ENCODE data around the gene GPR32.
"Not testable (repeated sequence)": the region's sequence is repeated elsewhere in the genome, so short reads cannot be mapped to it uniquely, and the experiment has no call there.

Gene GPR32

DNA sequence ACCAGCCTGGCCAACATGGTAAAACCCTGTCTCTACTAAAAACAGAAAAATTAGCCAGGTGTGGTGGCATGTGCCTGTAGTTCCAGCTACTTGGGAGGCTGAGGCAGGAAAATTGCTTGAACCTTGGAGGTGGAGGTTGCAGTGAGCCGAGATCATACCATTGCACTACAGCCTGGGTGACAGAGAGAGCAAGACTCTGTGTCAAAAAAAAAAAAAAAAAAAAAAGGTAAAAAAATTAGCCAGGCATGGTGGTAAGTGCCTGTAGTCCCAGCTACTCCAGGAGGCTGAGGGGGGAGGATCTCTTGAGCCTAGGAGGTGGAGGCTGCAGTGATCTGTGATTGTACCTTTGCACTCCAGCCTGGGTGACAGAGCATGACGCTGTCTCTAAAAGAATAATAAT is at the start of gene GPR32:
TSS of gene GPR32 (plus strand) at position 301 of the 400 bp plus-strand sequence. CDS start 137 bp downstream, outside the sequence.
- DNase-seq: not testable (repeated sequence)

GRCh38 chr19:50720921-50721381 is 49.3 kb upstream of the GPR32 start:
- no peak for DNase-seq

- no peak for DNase-seq
Observed at GRCh38 chr19:50721441-50722137, 48.7 kb upstream of the GPR32 start.

GRCh38 chr19:50722201-50723013 is 47.9 kb upstream of the GPR32 start:
- no peak for DNase-seq

DNA sequence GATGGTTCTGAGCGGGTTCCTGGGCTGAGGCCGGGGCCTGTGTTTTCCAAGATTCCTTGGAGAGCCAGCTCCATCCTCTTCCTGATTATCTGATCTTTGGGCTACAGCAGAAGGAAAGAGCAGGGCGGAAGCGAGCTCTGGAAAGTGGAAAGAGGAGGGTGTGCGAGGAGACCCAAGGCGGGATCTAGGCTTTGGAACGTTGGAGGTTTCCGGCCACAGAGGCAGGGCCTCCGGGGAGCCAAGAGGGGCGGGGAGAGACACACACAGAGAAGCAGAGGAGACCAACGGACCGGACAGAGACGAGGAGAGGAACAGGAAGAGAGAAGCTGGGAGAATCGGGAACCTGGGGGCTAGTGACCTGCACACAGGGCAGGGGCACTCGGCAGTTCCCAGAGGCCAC is 47.2 kb upstream of the GPR32 start, which contains the start of gene CLEC11A:
TSS of gene CLEC11A (plus strand) at position 296 of the 400 bp plus-strand sequence. CDS start 162 bp downstream, outside the sequence.
- no peak for DNase-seq

DNA sequence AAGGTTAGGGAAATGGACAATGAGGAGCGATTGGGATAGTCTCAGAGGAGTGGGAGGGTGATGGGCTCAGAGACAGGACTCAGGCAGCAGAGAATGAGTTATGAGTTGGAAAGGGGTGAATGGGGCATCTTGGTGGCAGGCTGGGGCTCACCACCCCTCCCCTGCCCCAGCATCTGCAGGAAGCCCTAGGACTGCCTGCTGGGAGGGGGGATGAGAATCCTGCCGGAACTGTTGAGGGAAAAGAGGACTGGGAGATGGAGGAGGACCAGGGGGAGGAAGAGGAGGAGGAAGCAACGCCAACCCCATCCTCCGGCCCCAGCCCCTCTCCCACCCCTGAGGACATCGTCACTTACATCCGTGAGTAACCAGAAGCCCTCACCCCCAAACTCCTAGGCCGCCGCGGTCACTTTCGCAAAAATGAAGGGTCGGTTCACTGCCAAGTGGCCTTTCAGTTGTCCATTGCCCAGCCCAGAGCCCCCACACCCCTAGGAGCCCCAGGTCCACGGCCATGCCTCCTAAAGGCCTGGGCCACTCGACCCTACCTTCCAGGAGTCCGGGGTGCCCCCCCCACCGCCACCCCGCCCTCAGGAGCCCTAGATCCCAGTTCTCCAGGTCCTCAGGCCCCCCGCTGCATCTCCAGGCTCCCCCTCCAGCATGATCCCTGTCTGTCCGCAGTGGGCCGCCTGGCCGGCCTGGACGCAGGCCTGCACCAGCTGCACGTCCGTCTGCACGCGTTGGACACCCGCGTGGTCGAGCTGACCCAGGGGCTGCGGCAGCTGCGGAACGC is 46.3 kb upstream of the GPR32 start:
- no peak for DNase-seq

GRCh38 chr19:50724522-50725217 is 45.6 kb upstream of the GPR32 start:
- DNase-seq: peak; percentile 97

DNA sequence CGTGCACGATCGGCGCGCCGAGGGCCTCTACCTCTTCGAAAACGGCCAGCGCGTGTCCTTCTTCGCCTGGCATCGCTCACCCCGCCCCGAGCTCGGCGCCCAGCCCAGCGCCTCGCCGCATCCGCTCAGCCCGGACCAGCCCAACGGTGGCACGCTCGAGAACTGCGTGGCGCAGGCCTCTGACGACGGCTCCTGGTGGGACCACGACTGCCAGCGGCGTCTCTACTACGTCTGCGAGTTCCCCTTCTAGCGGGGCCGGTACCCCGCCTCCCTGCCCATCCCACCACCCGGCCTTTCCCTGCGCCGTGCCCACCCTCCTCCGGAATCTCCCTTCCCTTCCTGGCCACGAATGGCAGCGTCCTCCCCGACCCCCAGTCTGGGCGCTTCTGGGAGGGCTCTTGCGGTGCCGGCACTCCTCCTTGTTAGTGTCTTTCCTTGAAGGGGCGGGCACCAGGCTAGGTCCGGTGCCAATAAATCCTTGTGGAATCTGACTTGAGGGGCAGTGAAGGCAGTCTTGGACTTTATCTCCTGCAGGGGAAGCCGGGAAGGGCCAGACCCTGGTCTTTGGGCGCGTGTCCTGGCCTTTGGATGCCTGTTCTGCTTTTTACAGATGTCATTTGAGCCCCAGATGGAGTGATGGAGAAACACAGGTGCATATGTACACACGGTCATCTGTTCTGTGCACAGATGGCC is 44.9 kb upstream of the GPR32 start:
- no peak for DNase-seq

DNA sequence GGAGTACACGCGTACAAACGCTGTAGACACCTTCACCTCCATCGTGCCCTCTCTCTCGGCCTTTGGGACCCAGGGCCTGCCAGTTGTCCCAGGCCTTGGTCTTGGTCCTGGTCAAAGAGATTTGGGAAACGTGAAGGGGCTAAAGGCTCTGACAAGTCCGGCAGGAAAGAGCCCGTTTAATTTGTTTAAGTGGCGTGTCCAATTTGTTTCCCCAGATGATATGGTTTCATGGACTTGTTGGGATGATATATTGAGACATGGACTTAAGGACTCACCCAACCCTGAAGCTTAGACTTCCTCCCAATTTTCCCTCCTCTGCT is 44.4 kb upstream of the GPR32 start:
- no peak for DNase-seq

DNA sequence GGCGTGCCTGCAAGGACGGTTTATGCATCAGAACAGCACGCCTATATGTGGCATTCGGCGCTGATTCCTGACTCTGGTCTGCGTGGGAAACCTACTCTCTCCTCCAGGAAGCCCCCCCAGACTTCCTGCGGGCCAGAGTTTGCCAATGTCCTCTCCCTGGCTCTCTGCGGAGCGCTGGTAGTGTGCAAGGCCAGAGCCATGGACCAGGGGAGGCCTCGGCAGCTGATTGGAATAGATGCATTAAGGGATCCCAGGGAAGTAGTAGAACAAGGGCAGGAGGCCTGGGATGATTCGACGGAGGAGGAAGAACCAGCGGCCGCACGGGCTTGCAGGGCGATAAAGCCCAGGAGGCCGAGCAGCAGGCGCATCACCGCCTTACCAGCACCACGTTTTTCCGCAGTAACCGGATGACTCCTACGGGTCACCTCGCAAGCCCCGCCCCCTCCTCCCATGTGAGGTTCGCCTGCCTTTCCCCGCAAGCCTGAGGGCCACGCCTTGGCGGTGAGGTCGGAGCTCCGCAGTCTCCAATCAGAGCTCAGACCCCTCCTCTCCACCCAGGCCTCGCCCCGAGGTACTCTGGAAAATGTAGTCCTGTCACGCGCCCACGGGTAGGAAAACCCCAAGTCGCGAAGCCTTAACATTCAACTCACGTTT is 42.1 kb upstream of the GPR32 start:
- peak; percentile 91 for DNase-seq

DNA sequence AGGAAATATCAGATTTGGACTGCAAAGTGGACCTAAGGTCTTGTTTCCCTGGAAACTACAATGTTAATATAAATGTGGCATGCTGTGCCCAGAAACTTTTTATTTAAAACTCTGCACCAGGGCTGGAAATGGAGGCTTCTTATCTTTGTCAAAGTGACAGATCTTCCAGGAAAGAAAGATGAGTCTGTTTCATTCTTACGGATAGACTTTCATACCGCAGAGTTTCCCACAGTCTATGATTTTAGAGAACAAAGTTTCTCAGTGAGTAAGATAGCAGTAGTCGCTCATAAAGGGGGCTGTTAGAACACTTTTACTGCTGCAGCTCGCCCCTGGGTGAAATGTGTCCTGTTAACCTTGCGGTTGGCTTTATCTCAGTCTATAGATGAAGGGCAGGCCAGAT is 40.4 kb upstream of the GPR32 start:
- no peak for DNase-seq

- no peak for DNase-seq
Observed at GRCh38 chr19:50735869-50736268, 34.4 kb upstream of the GPR32 start.

DNA sequence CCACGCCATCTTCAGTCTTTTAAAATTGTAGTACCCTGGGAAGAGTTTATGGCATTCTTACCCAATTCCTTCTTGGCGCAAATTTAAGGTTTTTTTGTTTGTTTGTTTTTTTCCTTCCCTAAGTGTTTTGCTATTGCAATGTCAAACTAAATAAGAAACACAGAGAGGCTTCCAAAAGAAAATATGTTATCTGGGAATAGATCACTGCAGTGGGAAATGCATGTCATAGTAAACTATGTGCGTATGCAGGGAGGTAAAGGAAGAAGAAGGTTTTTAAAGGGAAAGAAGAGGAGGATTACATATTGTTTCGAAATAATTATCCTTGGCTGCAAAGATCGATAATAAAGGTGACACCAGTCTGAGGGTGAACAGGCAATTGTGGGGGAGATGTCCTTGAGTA is 33.9 kb upstream of the GPR32 start:
- no peak for DNase-seq

- no peak for DNase-seq
Observed at GRCh38 chr19:50739132-50739913, 30.9 kb upstream of the GPR32 start.

- no peak for DNase-seq
Observed at GRCh38 chr19:50739914-50740426, 30.3 kb upstream of the GPR32 start.

- no peak for DNase-seq
Observed at GRCh38 chr19:50741179-50741933, 28.9 kb upstream of the GPR32 start.

GRCh38 chr19:50743537-50743936 is 26.7 kb upstream of the GPR32 start:
- no peak for DNase-seq

DNA sequence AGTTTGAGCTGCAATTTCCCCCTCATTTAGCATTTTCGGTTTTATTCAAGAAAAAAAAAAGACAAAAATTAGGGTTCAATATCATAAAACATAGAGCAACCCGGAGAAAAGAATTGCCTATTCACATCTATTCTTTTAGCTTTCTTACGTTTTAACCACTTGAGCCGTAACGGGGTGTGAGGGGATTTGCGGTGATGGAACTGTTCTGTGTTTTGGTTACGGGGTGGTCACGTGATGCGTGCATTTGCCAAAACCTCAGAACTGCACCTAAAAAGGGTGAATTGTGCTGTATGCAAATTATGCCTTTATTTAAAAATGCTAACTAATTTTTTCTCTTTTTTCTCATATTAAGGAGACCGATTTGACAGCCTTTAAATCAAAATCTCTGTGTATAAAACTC is 25.0 kb upstream of the GPR32 start:
- no peak for DNase-seq

DNA sequence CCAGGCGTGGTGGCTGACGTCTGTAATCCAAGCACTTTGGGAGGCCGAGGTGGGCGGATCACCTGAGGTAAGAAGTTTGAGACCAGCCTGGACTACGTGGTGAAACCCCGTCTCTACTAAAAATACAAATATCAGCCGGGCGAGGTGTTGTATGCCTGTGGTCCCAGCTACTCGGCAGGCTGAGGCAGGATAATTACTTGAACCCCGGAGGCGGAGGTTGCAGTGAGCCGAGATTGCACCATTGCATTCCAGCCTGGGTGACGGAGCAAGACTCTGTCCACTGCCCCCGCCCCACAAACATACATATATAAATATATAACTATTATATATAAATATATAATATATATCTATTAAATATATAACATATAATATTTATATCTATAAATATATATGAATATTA is 23.1 kb upstream of the GPR32 start:
- DNase-seq: not testable (repeated sequence)

DNA sequence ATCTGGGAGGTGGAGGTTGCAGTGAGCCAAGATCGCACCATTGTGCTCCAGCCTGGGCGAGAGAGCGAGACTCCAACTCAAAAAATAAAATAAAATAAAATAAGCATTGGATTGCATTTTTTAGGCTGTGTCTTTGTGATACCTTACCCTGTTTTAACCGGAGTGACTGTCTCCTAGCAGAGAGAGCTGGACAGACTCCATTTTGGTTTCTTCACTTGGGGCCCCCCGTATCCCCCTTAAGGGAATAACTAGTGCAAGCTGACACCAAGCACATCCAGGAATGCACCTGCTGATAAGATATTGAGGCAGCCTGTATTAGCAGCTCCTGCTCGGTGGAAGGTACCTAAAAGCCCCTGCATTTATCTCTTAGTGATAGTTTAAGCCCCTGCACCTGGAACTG is 20.8 kb upstream of the GPR32 start:
- no peak for DNase-seq
